ENCODE measurements around the gene ZDHHC1.
"Not testable (repeated sequence)": the region's sequence is repeated elsewhere in the genome, so short reads cannot be mapped to it uniquely, and the experiment has no call there.

Gene ZDHHC1

DNA sequence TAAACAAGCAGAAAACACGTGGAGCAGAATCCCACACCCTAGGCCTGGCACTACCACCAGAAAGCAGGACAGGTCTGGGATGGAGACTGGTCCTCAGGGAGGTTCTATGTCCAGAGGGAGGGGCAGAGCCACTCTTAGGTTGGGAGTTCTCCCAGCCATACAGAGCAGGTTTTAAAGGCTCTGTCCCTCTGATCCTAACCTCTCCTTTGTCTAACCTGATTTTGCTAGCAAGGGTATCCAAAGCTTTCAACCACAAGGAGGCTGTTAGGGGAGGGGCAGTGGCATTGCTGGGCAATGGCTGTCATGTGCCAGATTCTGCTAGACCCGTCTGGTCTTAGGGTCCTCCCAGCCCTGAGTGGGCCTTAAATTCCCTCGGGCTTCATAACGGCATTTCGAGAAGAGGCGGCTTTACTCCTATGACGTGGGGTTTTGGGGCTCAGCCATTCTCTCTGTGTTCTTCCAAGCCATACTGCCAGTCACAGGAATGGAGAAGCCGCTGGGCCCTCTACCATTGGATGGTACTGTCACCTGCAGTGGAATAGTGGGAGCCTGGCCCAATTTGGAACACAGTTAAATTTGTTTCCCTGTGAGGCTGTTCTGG lies 28.7 kb downstream of the ZDHHC1 start:
- TF ChIP-seq, protein P1, sequence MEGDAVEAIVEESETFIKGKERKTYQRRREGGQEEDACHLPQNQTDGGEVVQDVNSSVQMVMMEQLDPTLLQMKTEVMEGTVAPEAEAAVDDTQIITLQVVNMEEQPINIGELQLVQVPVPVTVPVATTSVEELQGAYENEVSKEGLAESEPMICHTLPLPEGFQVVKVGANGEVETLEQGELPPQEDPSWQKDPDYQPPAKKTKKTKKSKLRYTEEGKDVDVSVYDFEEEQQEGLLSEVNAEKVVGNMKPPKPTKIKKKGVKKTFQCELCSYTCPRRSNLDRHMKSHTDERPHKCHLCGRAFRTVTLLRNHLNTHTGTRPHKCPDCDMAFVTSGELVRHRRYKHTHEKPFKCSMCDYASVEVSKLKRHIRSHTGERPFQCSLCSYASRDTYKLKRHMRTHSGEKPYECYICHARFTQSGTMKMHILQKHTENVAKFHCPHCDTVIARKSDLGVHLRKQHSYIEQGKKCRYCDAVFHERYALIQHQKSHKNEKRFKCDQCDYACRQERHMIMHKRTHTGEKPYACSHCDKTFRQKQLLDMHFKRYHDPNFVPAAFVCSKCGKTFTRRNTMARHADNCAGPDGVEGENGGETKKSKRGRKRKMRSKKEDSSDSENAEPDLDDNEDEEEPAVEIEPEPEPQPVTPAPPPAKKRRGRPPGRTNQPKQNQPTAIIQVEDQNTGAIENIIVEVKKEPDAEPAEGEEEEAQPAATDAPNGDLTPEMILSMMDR (IDR thresholded peaks at IDR 0.05): no peak
- Histone ChIP-seq H3K27ac (no peak overlapping the region), H3K27me3 (peaks cover 19% of the 10 kb centered on the region), H3K4me1 (ENCODE audit: control insufficient read depth in 1 of 2, insufficient read depth in 1 of 2, low read depth in 1 of 2, low read length in 1 of 2) (peaks cover 17 to 22% of the 10 kb centered on the region in 2 experiments), H3K4me3 (ENCODE audit: low read depth in 1 of 2, low read length in 1 of 2) (no peak overlapping the region), H3K36me3 (no peaks in the 10 kb centered on the region), H3K9me3 (no peaks in the 10 kb centered on the region)

DNA sequence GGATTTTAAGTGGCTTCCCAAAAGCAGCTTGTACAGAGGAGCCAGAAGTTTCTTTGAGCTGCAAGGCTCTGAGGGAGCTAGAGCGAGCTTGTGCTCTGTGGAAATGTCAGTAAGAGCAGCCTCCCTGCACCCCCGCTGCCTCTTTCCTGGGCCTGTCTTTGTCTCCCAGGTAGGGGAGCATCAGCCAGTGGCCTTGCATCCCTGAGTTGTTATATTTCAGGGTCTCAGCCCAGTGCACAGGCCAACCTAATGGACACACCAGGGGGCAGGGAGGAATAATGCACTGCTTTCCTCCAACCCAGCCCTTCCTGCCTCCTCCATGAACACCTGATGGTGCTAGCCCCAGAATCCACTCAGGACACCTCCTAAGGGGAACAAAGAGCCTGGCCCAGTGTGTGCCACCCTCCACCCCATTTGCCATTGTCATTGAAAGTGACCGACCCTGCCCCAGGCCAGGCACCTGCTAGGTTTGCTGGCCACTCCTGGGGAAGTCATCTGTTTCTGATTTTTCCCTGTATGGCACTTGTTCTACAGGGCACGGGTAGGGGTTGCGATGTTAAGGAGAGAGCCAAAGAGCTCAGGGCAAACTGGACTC lies 29.3 kb downstream of the ZDHHC1 start:
- Histone ChIP-seq H3K27me3 (peaks cover 13% of the 10 kb centered on the region), H3K4me3 (ENCODE audit: low read depth in 1 of 2, low read length in 1 of 2) (no peak overlapping the region), H3K4me1 (ENCODE audit: control insufficient read depth in 1 of 2, insufficient read depth in 1 of 2, low read depth in 1 of 2, low read length in 1 of 2) (peaks cover 17 to 22% of the 10 kb centered on the region in 2 experiments), H3K36me3 (no peaks in the 10 kb centered on the region), H3K27ac (no peak overlapping the region), H3K9me3 (no peaks in the 10 kb centered on the region)
- TF ChIP-seq, protein P1 (IDR thresholded peaks at IDR 0.05): no peak

DNA sequence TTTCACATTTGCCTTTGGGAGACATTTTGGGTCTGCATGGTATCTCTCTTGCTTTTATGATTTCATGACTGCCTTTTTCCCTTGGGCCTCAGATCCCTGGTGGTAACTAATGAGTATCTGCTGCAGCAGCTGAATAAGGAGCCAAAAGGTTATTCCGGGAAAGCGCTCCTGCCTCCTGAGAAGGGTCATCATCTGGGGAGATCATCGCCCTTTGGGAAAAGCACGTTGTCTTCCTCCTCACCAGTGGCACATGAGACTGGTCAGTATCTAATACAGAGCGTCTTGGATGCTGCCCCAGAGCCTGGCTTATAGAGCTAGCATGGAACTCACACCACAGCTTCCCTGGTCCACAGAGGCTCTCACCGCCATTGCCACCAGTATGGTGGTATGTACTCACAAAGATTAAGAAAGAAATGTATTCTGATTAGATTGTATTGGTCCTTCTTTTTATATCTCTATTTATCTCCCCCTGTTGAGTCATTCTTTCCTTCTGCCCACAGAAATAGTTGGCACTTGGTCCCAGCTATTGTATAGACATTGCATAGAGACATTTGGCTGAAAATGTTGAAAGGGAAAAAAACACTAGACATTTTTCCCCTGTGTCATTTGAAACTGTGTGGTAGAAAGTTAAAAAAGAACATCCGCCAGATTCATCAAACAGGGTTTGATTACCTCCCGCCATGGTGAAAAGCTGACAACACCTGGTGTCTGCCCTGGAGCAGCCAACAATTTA lies 31.3 kb downstream of the ZDHHC1 start:
- H3K9me3 ChIP-seq: no peaks in the 10 kb centered on the region
- TF ChIP-seq, protein P1 (IDR thresholded peaks at IDR 0.05): no peak
- peaks cover 9% of the 10 kb centered on the region for H3K27me3 ChIP-seq
- no peak overlapping the region for H3K4me3 ChIP-seq (ENCODE audit: low read depth in 1 of 2, low read length in 1 of 2)
- H3K27ac ChIP-seq: no peak overlapping the region
- peaks cover 2 to 4% of the 10 kb centered on the region in 2 experiments for H3K4me1 ChIP-seq (ENCODE audit: control insufficient read depth in 1 of 2, insufficient read depth in 1 of 2, low read depth in 1 of 2, low read length in 1 of 2)
- H3K36me3 ChIP-seq: no peaks in the 10 kb centered on the region

DNA sequence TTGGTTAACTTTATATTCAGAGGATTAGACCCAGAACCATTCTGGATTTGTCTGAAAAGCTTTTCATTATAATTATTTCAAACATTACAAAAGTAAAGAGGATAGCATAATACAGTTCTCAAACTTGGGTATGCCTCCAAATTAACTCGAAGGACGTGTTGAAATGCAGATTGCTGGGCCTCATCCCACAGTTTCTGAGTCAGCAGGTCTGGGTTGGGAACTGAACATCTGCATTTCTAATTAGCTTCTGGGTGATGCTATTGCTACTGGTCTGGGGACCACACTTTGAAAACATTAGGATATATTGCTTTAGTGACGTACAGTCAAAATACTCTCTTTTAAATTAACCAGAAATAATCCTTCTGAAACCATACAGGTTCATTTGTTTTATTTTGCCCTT lies 33.0 kb downstream of the ZDHHC1 start:
- Histone ChIP-seq H3K4me3 (ENCODE audit: low read depth in 1 of 2, low read length in 1 of 2) (no peak overlapping the region), H3K27me3 (peaks cover 9% of the 10 kb centered on the region), H3K9me3 (no peaks in the 10 kb centered on the region)

DNA sequence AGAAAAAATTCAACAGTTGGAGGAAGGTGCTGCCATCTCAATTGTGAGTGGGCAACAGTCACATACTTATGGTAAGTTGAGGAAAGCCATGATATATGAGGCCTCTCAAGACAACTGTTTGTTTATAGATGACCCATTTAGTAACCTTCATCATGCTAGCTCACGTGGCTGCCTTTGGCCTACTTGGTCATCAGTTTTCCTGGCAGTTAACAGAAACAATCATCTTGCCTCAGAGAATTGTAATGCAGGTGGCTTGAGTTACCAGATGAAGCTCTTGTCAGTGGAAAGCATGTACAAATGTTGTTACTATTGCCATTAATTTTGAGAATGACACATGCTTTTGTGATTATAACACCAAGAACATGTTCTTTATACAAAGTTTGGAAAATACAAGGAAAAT lies 37.6 kb downstream of the ZDHHC1 start:
- Histone ChIP-seq H3K27ac (no peak overlapping the region), H3K36me3 (no peaks in the 10 kb centered on the region), H3K27me3 (no peaks in the 10 kb centered on the region), H3K4me1 (ENCODE audit: control insufficient read depth in 1 of 2, insufficient read depth in 1 of 2, low read depth in 1 of 2, low read length in 1 of 2) (no peaks in the 10 kb centered on the region), H3K9me3 (no peaks in the 10 kb centered on the region), H3K4me3 (ENCODE audit: low read depth in 1 of 2, low read length in 1 of 2) (no peak overlapping the region)
- TF ChIP-seq, protein P1 (IDR thresholded peaks at IDR 0.05): no peak

More for the DNA sequence above, 33.0 kb downstream of the ZDHHC1 start:
- H3K27ac ChIP-seq: no peak overlapping the region
- TF ChIP-seq, protein P1 (IDR thresholded peaks at IDR 0.05): no peak
- H3K36me3 ChIP-seq: no peaks in the 10 kb centered on the region
- no peaks in the 10 kb centered on the region for H3K4me1 ChIP-seq (ENCODE audit: control insufficient read depth in 1 of 2, insufficient read depth in 1 of 2, low read depth in 1 of 2, low read length in 1 of 2)

DNA sequence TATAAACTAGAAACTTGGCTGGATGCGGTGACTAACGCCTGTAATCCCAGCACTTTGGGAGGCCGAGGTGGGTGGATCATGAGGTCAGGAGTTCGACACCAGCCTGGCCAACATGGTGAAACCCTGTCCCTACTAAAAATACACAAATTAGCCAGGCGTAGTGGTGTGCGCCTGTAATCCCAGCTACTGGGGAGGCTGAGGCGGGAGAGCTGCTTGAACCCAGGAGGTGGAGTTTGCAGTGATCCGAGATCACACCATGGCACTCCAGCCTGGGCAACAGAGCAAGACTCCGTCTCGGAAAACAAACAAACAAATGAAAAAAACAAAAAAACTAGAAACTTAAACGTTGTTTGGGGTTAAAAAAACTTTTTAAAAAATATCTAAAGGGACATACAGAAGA lies 40.3 kb downstream of the ZDHHC1 start:
- H3K9me3 ChIP-seq; H3K4me1 ChIP-seq (ENCODE audit: control insufficient read depth in 1 of 2, insufficient read depth in 1 of 2, low read depth in 1 of 2, low read length in 1 of 2); H3K36me3 ChIP-seq; H3K4me3 ChIP-seq (ENCODE audit: low read depth in 1 of 2, low read length in 1 of 2); H3K27me3 ChIP-seq; H3K27ac ChIP-seq: not testable (repeated sequence)
